HFFc6 (cell line): ENCODE data around the gene TUBB3. TPM values are rescaled to one million over a fixed set of nuclear protein-coding genes. Genes with fewer than 3 reads are reported as not detected.
"Not testable (repeated sequence)": the region's sequence is repeated elsewhere in the genome, so short reads cannot be mapped to it uniquely, and the experiment has no call there.

Source experiments
- DNase-seq: peaks from one replicate; pipeline ENCODE4 v3.0.0-alpha.2; 2018
- H3K27ac Mint-ChIP-seq: 2 replicates; pipeline ENCODE4 v1.8.0; 2020; ENCODE audit warnings: mild to moderate bottlenecking, mixed read lengths
- H3K27me3 Mint-ChIP-seq: 2 replicates; pipeline ENCODE4 v1.8.0; 2021; ENCODE audit warnings: mild to moderate bottlenecking, moderate library complexity, mixed read lengths; ENCODE audit not compliant: insufficient read depth
- H3K36me3 Mint-ChIP-seq: 2 replicates; pipeline ENCODE4 v1.8.0; 2021; ENCODE audit warnings: low read depth, mixed read lengths
- H3K4me1 Mint-ChIP-seq: 2 replicates; pipeline ENCODE4 v1.8.0; 2020; ENCODE audit warnings: low read depth, mixed read lengths
- H3K4me3 Mint-ChIP-seq: 2 replicates; pipeline ENCODE4 v1.8.0; 2020; ENCODE audit warnings: mild to moderate bottlenecking, moderate library complexity, mixed read lengths
- H3K9me3 Mint-ChIP-seq: 2 replicates; pipeline ENCODE4 v1.8.0; 2020; ENCODE audit warnings: mild to moderate bottlenecking, mixed read lengths
- CTCF ChIP-seq: fragments of 200-600 bp; sonication (generic); IDR thresholded peaks from 2 replicates; pipeline ENCODE4 v1.5.0; 2021; ENCODE audit warnings: antibody characterized with exemption, mild to moderate bottlenecking
- total RNA-seq, 6 experiments: library from RNA; stranded (reverse); fragmentation: NEBNext Ultra II Directional; extraction: Animal tissue kit (Norgen Biotek cat#: 25700); gene quantifications; 2 replicates in 1 of 6; 3 replicates in 5 of 6; pipeline ENCODE4 v1.2.3, GENCODE V29; 2021

Gene TUBB3
- total RNA-seq, 6 experiments from 2014 or later, result 147 to 212 (median 164) TPM

DNA sequence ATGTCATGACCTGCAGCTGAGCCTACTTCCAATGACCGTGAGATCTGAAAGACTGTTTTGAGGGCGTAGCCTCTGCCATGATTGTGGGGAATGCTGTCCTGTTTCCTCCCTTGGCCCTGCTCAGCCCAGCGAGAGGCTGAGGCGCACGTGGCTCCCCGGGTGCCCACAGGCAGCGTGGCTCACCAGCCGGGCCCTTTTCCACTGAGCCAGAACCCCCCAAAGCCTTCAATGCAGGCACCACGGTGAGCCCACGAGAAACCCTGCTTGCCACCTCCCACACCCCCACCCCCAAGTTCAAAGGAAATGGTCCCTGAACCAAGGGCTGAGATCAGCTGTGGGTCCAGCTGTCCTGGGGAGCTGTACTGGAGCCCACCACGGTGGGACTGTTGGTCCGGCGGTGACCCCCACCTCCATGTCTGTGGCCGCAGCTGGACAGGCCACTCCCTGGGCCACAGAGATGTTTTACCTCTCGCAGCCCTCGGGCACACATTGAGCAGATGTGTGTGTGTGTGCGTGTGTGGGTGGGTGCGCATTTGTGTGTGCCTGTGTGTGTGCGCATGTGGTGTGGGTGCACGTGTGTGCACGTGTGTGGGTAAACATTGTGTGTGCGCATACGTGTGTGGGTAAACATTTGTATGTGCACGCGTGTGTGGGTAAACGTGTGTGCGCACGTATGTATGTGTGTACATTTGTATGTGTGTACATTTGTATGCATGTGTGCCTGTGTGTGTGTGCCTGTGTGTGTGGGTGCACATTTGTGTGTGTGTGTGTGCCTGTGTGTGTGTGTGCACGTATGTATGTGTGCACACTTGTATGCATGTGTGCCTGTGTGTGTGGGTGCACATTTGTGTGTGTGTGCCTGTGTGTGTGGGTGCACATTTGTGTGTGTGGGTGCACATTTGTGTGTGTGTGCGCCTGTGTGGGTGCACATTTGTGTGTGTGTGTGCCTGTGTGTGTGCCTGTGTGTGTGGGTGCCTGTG, 9.4 kb upstream of the TUBB3 start:
- H3K27ac Mint-ChIP-seq, result no peak overlapping the region
- no peak for DNase-seq
- H3K36me3 Mint-ChIP-seq, result peaks cover 15% of the 10 kb centered on the region; the same call in 1 of the 2 replicates
- peaks cover 10% of the 10 kb centered on the region; the same call in 1 of the 2 replicates for H3K4me1 Mint-ChIP-seq
- TF ChIP-seq CTCF, result no peak
- no peaks in the 10 kb centered on the region for H3K9me3 Mint-ChIP-seq
- H3K27me3 Mint-ChIP-seq, result peaks cover 5% of the 10 kb centered on the region
- no peak overlapping the region for H3K4me3 Mint-ChIP-seq

DNA sequence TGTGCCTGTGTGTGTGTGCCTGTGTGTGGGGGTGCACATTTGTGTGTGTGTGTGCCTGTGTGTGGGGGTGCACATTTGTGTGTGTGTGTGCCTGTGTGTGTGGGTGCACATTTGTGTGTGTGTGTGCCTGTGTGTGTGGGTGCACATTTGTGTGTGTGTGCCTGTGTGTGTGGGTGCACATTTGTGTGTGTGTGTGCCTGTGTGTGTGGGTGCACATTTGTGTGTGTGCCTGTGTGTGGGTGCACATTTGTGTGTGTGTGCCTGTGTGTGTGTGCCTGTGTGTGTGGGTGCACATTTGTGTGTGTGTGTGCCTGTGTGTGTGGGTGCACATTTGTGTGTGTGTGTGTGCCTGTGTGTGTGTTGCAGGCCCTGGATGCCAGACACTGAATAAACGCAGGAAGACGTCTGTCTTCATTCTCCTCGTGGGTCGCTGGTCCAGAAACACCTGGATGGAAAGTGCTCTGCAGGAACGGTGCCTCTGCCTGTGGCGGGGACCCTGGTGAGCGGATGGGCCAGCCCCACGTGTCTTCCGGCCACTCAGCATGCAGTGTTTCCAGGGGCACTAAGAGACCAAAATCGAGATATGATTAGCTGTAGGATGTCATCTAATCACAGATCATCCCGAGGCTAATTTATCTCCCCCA, 8.4 kb upstream of the TUBB3 start:
- not testable (repeated sequence) for H3K4me3 Mint-ChIP-seq, H3K27me3 Mint-ChIP-seq, H3K27ac Mint-ChIP-seq, H3K9me3 Mint-ChIP-seq, DNase-seq
- peaks cover 16% of the 10 kb centered on the region for H3K4me1 Mint-ChIP-seq
- H3K36me3 Mint-ChIP-seq, result peaks cover 15% of the 10 kb centered on the region; the same call in 1 of the 2 replicates

DNA sequence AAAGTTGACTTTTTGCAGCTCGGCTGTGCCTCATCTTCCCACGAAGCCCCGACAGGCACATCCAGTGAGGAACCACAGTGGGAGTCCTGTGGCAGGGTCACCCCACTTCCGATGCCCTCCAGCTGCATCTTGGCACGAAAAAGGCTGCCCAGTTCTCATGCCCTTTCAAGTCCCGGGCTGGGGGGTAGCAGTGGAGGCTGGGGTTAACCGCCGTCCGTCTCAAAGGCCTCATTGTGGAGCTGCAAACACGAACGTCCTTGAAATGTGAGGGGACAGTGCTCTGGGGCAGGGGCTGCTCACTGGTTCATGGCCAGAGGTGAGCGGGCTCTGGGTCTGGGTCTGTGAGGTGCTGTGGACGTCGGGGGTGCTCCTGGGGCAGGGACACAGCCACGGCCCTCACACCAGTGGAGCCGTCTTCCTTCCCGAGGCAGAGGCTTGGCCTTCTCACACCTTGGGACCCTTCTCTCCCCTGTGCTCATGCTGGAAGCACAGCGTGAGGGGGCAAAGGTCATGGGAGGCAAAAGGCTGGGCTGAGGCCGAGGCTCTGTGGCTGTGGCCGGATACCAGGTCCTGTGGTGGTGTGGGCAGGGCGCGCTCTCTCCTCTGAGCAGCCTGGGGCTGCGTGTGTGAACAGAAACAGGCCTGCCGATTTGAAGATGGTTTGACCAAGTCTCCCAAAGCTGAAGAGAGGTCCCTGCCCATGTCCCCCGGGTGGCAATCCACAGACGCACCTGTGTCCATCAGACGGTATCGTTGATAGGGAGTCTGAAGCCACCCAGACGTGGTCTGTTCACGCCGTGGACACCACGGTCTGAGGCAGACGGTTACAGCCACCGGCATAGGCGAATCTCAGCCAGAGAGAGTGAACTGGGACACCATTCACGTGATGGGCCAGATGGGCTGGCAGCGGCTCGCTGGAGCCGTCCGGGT, 7.6 kb upstream of the TUBB3 start:
- Mint-ChIP-seq H3K27ac (no peak overlapping the region), H3K4me3 (no peak overlapping the region), H3K4me1 (peaks cover 24% of the 10 kb centered on the region), H3K27me3 (peaks cover 9% of the 10 kb centered on the region), H3K36me3 (peaks cover 15% of the 10 kb centered on the region; the same call in 1 of the 2 replicates), H3K9me3 (no peaks in the 10 kb centered on the region)
- no peak for TF ChIP-seq CTCF
- DNase-seq, result no peak

GRCh38 chr16:89917773-89918452, 5.2 kb upstream of the TUBB3 start:
- TF ChIP-seq CTCF, result no peak
- no peaks in the 10 kb centered on the region for H3K9me3 Mint-ChIP-seq
- peaks cover 9% of the 10 kb centered on the region for H3K27me3 Mint-ChIP-seq
- peak overlapping the region; percentile 78 for H3K4me3 Mint-ChIP-seq
- H3K27ac Mint-ChIP-seq, result peak overlapping the region; percentile 74
- DNase-seq, result peak; percentile 94
- peaks cover 11% of the 10 kb centered on the region; the same call in 1 of the 2 replicates for H3K36me3 Mint-ChIP-seq
- H3K4me1 Mint-ChIP-seq, result peaks cover 41% of the 10 kb centered on the region

- Mint-ChIP-seq H3K36me3 (peaks cover 5% of the 10 kb centered on the region; the same call in 1 of the 2 replicates), H3K4me1 (peaks cover 41% of the 10 kb centered on the region), H3K27me3 (peaks cover 7% of the 10 kb centered on the region), H3K27ac (peak within 1 kb of the TSS; percentile 74), H3K9me3 (no peaks in the 10 kb centered on the region), H3K4me3 (peak within 1 kb of the TSS; percentile 78)
- no peak for DNase-seq
- peak; percentile 77 for TF ChIP-seq CTCF
Measured at GRCh38 chr16:89918453-89919347, 4.4 kb upstream of the TUBB3 start, which contains the start of gene MC1R. Gene MC1R (plus strand): TSS chr16:89918862. CDS start chr16:89919259, 397 bp downstream.
